Measurements from ENCODE around the gene ALDH1A2.

- TF ChIP-seq CTCF (IDR thresholded peaks at IDR 0.05): no peak
- no peak for TF ChIP-seq POLR2A (IDR thresholded peaks at IDR 0.05)
- no peak for TF ChIP-seq EP300 (IDR thresholded peaks at IDR 0.05)
Measured at GRCh38 chr15:57917998-57918397, 147.5 kb downstream of the ALDH1A2 start.

All from tibial nerve (tissue), 4 donors.